ENCODE results near the gene CDH23.

DNA sequence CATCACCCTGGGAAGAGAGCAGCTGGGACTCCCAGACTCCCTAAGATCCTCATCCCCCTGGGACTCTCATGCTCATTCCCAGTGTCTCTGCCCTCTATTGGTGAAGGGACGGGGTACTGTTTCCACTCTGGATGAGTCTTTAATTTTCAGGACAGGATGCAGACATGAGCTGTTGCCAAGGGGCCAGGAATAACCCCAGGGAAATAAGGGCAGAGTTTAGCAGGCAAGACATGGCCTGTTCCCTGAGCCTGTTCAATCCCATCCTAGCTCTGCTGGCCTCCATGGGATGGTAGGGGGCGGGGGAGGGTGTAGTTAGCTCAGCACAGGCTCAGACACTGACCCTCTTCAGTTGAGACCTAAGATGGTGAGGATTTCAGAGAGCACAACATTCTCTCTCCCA is 308.9 kb downstream of the CDH23 start:
- TF ChIP-seq, protein P1, sequence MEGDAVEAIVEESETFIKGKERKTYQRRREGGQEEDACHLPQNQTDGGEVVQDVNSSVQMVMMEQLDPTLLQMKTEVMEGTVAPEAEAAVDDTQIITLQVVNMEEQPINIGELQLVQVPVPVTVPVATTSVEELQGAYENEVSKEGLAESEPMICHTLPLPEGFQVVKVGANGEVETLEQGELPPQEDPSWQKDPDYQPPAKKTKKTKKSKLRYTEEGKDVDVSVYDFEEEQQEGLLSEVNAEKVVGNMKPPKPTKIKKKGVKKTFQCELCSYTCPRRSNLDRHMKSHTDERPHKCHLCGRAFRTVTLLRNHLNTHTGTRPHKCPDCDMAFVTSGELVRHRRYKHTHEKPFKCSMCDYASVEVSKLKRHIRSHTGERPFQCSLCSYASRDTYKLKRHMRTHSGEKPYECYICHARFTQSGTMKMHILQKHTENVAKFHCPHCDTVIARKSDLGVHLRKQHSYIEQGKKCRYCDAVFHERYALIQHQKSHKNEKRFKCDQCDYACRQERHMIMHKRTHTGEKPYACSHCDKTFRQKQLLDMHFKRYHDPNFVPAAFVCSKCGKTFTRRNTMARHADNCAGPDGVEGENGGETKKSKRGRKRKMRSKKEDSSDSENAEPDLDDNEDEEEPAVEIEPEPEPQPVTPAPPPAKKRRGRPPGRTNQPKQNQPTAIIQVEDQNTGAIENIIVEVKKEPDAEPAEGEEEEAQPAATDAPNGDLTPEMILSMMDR (IDR thresholded peaks at IDR 0.05), result no peak
- TF ChIP-seq POLR2A (IDR thresholded peaks at IDR 0.05), result no peak
- TF ChIP-seq EP300 (IDR thresholded peaks at IDR 0.05), result no peak
